GM18511 (cell line): ENCODE measurements around the gene CD200R1.

ENCODE experiments used
- ATAC-seq: cut with Tn5 transposase; IDR thresholded peaks from one replicate; pipeline ENCODE4 v1.9.1; 2021; ENCODE audit warnings: mild to moderate bottlenecking, moderate library complexity; ENCODE audit not compliant: unreplicated experiment

The CD200R1 gene

GRCh38 chr3:112974894-112975293, at the start of gene CD200R1:
Gene CD200R1, minus strand, starts transcription at chr3:112975103. Its CDS starts 246 bp downstream, at chr3:112974857.
- peak; percentile 24 for ATAC-seq

- ATAC-seq: no peak
Measured at GRCh38 chr3:113021471-113021870, 46.6 kb upstream of the CD200R1 start.

- ATAC-seq: peak; percentile 96
Measured at GRCh38 chr3:113019182-113020137, 44.6 kb upstream of the CD200R1 start.

- ATAC-seq: peak; percentile 11
Measured at GRCh38 chr3:113018536-113019181, 43.8 kb upstream of the CD200R1 start.

- no peak for ATAC-seq
Measured at GRCh38 chr3:113013593-113013992, 38.7 kb upstream of the CD200R1 start.

- ATAC-seq: no peak
Measured at GRCh38 chr3:113008117-113008516, 33.2 kb upstream of the CD200R1 start.

GRCh38 chr3:113006359-113007056, 31.6 kb upstream of the CD200R1 start:
- ATAC-seq: no peak

GRCh38 chr3:113005611-113006010, 30.7 kb upstream of the CD200R1 start:
- no peak for ATAC-seq

GRCh38 chr3:113002679-113003078, 27.8 kb upstream of the CD200R1 start:
- no peak for ATAC-seq

- ATAC-seq: no peak
Measured at GRCh38 chr3:113002037-113002436, 27.1 kb upstream of the CD200R1 start.

- ATAC-seq: no peak
Measured at GRCh38 chr3:113000691-113001090, 25.8 kb upstream of the CD200R1 start.

- no peak for ATAC-seq
Measured at GRCh38 chr3:112995800-112996199, 20.9 kb upstream of the CD200R1 start.

GRCh38 chr3:112990672-112991602, 16.0 kb upstream of the CD200R1 start, which contains the start of gene GTPBP8:
Gene GTPBP8, plus strand, starts transcription at chr3:112990984. Its CDS starts 16 bp downstream, at chr3:112991000.
- peak; percentile 97 for ATAC-seq

GRCh38 chr3:112987710-112988334, 12.9 kb upstream of the CD200R1 start:
- no peak for ATAC-seq

- no peak for ATAC-seq
Measured at GRCh38 chr3:112984485-112984884, 9.6 kb upstream of the CD200R1 start.

- ATAC-seq: no peak
Measured at GRCh38 chr3:112982710-112983109, 7.8 kb upstream of the CD200R1 start.

GRCh38 chr3:112980080-112980479, 5.2 kb upstream of the CD200R1 start:
- ATAC-seq: no peak

GRCh38 chr3:112979244-112979832, 4.4 kb upstream of the CD200R1 start:
- no peak for ATAC-seq

GRCh38 chr3:112976953-112977352, 2.0 kb upstream of the CD200R1 start:
- ATAC-seq: no peak
